IPS-15b (cell line): ENCODE results near the gene PPP1R18.
A peak's percentile ranks its signal among the peaks of the same experiment; 100 is the strongest.

Experiments
- H3K27me3 ChIP-seq: one replicate; pipeline ENCODE4 v1.6.1; 2013; ENCODE audit warnings: low read length; ENCODE audit not compliant: control insufficient read depth, insufficient read depth
- H3K36me3 ChIP-seq: one replicate; pipeline ENCODE4 v1.6.1; 2013; ENCODE audit warnings: low read length; ENCODE audit not compliant: control insufficient read depth, insufficient read depth
- H3K4me1 ChIP-seq: one replicate; pipeline ENCODE4 v1.6.1; 2013; ENCODE audit warnings: mild to moderate bottlenecking, low read length; ENCODE audit not compliant: control insufficient read depth, insufficient read depth
- H3K4me3 ChIP-seq: one replicate; pipeline ENCODE4 v1.5.1; 2013; ENCODE audit warnings: low read depth, low read length
- H3K9ac ChIP-seq: one replicate; pipeline ENCODE4 v1.6.1; 2013; ENCODE audit warnings: low read depth, mild to moderate bottlenecking, low read length
- H3K9me3 ChIP-seq: one replicate; pipeline ENCODE4 v1.6.1; 2013; ENCODE audit warnings: mild to moderate bottlenecking, low read length; ENCODE audit not compliant: control insufficient read depth, insufficient read depth

The PPP1R18 gene

DNA sequence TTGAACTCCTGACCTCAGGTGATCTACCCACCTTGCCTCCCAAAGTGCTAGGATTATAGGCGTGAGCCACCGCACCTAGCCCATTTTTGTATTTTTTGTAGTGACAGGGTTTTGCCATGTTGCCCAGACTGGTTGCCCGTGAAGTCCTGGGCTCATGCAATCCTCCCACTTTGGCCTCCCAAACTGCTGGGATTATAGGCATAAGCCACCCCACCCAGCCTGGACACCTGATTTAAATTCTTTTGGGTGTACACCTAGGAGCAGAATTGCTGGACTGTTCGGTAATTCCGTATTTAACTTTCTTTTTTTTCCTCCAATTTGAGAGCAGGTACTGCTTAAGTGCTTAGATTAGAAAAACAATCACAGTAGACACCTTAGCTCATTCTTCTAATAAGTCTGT, 10.0 kb upstream of the PPP1R18 start:
- Histone ChIP-seq H3K4me3 (no peak overlapping the region), H3K9me3 (no peaks in the 10 kb centered on the region), H3K27me3 (no peaks in the 10 kb centered on the region), H3K9ac (no peak overlapping the region), H3K36me3 (no peaks in the 10 kb centered on the region), H3K4me1 (no peaks in the 10 kb centered on the region)

DNA sequence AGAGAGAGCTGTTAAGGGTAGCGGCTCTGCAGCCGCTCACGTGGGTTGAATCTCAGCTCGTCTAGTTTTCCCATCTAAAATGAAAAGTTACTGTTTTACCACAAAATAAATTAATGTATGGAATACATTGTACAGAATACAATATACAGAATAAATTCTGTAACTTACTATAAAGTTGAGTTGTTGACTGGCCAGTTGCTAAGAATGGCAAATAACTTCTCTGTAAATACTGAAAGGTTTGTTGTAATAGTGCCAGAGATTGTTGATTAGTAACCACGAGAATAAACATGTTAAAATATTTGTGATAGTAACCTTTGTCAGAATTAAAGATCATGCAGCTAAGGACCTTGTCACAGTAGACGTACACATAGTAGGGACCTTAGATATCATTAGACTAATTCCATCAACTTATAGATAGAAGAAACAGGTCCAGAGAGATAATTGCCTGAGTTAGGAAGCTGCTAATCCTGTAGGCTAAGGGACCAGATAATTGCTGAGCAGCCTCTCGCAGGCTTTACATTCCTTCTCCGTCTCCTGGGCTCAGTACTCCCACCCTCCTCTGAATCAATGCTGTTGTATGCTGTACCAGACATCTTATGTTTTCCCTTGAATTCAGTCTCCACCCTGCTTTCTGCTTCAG, 4.9 kb upstream of the PPP1R18 start:
- H3K9me3 ChIP-seq = no peaks in the 10 kb centered on the region
- no peaks in the 10 kb centered on the region for H3K27me3 ChIP-seq
- peaks cover 2% of the 10 kb centered on the region for H3K36me3 ChIP-seq
- H3K4me3 ChIP-seq = peak overlapping the region; percentile 96
- peaks cover 8% of the 10 kb centered on the region for H3K4me1 ChIP-seq
- no peak overlapping the region for H3K9ac ChIP-seq

DNA sequence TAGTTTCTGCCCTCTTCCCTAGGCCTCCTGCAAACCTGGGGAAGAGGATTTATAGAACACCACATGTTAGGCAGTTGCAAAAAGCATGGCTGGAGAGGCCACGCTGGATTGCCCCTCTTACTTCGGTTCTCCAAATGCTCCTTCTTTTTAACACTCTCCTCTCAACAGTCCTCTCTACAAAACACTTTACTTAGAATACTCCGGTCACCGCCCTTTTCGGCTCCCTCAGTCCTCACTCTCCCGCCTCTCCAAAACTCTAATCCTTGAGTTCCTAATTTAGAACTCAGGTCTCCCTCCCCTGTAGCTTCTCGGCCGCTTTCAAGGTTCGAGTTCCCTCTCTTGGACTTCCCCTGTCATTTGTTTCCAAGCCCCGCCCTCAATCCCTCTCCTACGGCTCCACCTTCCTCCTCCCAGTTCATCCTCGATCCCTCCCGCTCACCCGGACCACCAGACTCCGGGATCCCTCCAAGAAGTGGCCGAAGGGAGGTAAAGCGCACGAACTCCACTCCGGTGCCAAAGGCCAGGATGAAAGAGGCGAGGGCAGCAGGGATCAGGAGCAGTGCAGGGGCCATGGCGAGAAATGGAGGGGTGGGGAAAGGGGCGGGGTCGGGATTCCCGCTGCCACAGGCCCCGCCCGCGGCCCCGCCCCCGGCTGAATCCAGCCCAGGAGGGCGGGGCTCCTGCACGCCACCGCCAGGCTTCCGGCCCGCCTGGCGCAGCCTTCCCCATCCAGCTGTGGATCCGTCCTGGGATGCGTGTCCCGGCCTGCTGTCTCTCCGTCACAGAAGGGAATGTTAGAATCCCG, 4.2 kb upstream of the PPP1R18 start, which contains the start of gene NRM:
Gene NRM, minus strand, starts transcription at position 582 of the 805 bp plus-strand sequence. Its CDS starts 10 bp downstream, at position 572.
- Histone ChIP-seq H3K9ac (peak within 1 kb of the TSS; percentile 54), H3K4me3 (peak within 1 kb of the TSS; percentile 96), H3K27me3 (no peaks in the 10 kb centered on the region), H3K9me3 (no peaks in the 10 kb centered on the region), H3K36me3 (peaks cover 2% of the 10 kb centered on the region), H3K4me1 (peaks cover 8% of the 10 kb centered on the region)

DNA sequence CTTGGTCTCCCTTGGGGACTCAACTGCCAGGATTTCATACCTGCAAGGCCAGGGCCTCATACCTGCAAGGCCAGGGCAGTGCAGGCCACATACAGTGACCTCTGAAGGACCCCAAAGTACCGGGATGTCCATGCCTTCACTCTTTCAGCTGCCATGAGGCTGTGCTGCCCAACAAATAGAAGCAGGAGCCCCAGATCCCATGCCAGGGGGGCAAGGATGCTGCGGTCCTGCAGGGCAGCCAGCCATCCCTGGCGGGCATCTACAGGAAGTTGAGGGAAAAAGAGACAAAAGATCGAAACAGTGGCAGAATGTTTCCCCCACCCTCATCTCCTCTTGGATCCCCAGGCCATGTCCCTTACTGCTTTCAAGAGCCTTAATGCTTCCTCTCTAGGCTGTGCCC, 3.5 kb upstream of the PPP1R18 start:
- no peaks in the 10 kb centered on the region for H3K9me3 ChIP-seq
- H3K36me3 ChIP-seq = peaks cover 2% of the 10 kb centered on the region
- H3K27me3 ChIP-seq = no peaks in the 10 kb centered on the region
- peaks cover 11% of the 10 kb centered on the region for H3K4me1 ChIP-seq
- H3K9ac ChIP-seq = peak overlapping the region; percentile 54
- peak overlapping the region; percentile 96 for H3K4me3 ChIP-seq

DNA sequence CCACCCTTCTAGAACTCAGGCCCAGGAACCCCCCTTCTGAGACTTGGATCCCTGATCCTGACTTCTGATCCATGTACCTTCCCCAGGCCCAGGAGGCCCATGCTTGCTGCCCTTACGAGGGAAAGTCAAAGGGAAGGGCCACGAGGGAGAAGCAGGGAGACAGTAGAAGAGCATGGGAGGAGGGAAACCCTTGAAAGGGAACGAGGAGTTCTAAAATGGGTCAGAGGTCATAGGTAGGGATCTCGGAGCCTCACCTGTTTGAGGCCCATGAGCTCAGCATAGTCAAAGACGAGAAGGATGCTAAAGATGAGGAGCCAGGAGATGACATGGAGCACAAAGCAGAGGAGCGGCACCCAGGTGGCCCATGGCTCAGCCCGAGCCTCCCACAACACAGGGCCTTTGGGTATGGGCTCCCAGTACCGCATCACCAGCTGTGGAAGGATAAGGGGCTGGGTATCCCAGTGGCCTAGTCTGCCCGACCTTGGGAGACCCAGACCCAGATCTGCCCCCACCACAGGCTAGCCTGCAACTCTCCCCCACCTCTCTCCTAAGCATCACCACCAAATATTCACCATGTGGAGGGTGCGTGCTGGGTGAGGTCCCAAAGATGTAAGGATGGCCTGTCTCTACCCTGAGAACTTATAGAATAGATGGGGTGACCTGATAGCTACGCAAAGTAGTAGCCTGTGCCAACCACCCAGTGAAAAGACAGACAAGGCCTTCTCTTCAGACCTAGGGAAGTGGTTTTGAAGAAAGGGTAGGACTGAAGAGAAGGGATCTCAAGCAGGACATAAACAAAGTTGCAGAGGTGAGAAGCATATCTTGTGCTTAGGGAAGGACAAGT, 2.8 kb upstream of the PPP1R18 start:
- Histone ChIP-seq H3K9me3 (no peaks in the 10 kb centered on the region), H3K4me1 (peaks cover 15% of the 10 kb centered on the region), H3K27me3 (no peaks in the 10 kb centered on the region), H3K4me3 (no peak overlapping the region), H3K36me3 (peaks cover 2% of the 10 kb centered on the region), H3K9ac (no peak overlapping the region)

DNA sequence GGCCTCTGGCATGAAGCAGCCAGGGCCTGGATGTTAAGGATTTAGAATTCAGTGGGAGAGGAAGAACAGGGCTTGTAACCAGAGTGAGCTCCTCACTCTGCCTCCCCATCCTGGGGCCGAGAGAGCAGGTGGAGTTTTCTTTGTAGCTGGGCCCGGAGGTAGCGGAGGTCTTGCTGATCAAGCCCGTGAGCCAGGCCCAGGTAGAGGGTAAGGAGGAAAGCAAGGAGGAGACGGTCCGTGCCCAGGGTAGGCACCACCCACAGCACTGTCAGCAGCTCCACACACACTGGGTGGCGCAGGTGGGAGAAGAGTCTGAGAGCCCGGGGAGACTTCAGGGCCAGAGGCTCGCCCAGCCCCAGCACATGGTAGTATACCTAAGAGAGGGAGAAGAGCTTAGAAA, 2.1 kb upstream of the PPP1R18 start:
- Histone ChIP-seq H3K9ac (no peak overlapping the region), H3K9me3 (no peaks in the 10 kb centered on the region), H3K36me3 (peaks cover 2% of the 10 kb centered on the region), H3K4me1 (peaks cover 17% of the 10 kb centered on the region), H3K4me3 (no peak overlapping the region), H3K27me3 (no peaks in the 10 kb centered on the region)

DNA sequence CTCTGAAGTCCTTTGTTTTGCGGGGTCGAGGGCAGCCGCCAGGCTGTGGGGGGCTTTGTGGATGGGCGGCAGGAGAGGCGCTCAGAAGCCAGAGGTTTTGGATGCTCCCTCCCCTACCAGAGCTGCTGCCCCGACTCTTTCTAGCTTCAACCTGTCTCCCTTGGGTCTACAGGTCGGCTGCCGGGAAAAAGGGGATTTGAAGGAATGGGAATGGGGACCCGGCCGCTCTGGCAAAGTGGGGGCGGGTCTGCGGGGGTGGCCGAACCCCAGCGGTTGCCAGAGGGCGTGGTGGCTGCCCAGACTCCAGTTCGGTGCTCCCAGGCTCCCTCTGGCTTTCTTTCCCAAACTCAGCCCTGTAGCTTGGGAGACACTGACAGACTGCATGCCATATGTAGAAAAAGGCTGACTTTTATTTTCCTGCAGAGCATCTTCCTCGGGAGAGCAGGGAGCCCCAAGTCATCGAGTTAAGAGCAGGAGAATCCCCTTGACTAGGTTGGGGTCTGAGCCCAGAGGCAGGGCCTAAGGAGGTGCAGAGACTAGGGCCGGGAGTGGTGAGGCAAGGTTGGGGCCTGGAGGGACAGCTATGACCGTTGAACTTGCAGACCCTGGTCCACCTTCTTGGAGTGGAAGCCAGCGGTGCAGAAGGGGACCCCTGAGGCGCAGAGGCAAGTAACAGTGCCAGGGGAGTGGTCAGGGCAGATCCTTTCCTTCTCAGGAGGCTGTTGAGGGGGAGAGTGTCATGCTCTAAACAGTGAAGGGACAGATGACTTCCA, 1.4 kb upstream of the PPP1R18 start:
- Histone ChIP-seq H3K9ac (peak overlapping the region; percentile 73), H3K36me3 (peaks cover 2% of the 10 kb centered on the region), H3K9me3 (no peaks in the 10 kb centered on the region), H3K4me3 (peak overlapping the region; percentile 87), H3K27me3 (no peaks in the 10 kb centered on the region), H3K4me1 (peaks cover 24% of the 10 kb centered on the region)

DNA sequence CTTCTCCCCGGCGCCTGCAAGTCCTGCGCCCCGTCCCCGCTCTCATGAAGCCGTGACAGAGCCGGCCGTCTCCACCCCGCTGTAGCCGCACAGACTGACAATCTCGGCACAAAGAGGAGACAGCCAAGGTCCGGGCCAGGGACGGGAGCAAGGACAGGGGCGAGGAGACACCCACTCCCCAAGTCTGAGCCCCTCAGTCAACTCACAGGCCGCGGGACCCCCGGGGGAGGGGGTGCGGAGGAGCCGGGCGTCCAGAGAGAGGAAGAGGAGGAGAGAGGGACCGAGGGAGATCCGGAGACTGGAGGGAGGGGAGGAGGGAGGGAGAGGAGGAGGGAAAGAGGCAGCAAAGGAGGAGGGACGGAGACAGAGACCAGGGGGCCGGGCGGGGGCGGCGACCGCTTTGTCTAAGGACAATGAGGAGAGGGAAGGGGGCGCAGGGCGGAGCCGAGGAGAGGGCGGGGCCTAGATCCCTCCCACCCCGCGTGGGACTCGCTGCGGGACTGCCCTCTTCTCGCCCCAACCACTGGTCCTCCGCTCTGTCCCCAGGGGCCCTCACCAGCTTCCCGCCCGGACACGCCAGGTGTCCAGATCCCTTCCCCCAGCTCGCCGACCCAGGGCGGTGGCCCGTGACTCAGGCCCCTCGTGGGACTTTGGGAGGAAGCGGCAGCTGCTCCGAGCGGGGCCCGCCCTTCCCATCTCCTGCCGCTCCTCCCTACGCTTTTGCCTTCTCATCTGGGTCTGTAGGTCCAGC, 638 bp upstream of the PPP1R18 start:
- Histone ChIP-seq H3K9me3 (no peaks in the 10 kb centered on the region), H3K9ac (peak overlapping the region; percentile 73), H3K27me3 (no peaks in the 10 kb centered on the region), H3K4me1 (peaks cover 29% of the 10 kb centered on the region), H3K36me3 (peaks cover 2% of the 10 kb centered on the region), H3K4me3 (peak overlapping the region; percentile 87)

DNA sequence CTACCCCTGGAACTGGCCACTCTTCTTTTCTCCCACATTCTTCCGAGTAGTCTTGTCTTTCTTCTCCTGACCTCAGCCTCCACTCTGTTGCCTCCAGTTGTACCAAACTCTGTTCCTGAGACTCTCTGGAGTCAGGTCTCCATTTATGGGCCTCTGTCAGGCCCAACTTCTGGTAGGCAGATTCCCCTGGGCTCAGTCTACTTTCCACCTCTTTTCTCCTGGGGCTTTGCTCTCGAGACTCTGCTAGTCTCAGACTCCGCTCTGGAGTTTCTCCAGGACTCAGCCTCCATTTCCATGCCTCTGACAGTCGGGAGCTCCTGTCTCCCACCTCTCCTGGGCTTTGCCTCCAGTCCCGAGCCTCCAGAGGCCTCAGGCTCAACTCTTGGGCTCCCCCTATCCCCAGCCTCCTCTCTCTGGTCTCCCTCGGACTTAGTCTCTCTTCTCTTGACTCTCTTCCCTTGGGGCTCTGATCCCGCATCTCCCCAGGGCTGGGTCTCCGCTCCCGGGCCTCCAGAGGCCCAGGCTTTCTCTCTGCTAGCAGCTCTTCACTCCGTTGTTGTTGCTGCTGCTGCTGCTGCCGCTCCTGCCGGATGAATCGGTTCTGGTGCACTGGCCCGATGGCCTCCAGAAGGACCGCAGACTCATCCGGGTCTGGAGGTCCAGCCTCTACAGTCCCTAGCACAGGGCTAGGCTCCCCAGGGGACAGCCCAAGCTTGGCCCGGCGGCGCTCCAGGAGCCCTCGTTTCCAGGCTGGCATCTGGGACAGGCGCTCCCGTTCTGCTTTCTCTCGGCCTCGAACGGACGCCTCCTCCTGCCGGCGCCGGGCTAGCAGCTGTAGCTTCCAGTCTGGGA, 1.1 kb downstream of the PPP1R18 start:
- Histone ChIP-seq H3K4me1 (peaks cover 33% of the 10 kb centered on the region), H3K9me3 (no peaks in the 10 kb centered on the region), H3K9ac (peak overlapping the region; percentile 1), H3K36me3 (peaks cover 2% of the 10 kb centered on the region), H3K27me3 (no peaks in the 10 kb centered on the region), H3K4me3 (peak overlapping the region; percentile 87)
